Trophoblast cell (in vitro differentiated cells and primary cell): ENCODE data around the gene KCNJ10.

Experiments
- DNase-seq, 2 donors: peaks; one replicate each; pipeline ENCODE4 v3.0.0-alpha.2; 2016
- H2AFZ ChIP-seq: 2 replicates; pipeline ENCODE4 v1.6.1; 2013; ENCODE audit warnings: low read length, moderate library complexity, mild to moderate bottlenecking; ENCODE audit not compliant: insufficient read depth, poor library complexity
- H2AK5ac ChIP-seq: 2 replicates; pipeline ENCODE4 v1.6.1; 2013; ENCODE audit warnings: mild to moderate bottlenecking, low read length
- H2BK120ac ChIP-seq: 2 replicates; pipeline ENCODE4 v1.6.1; 2013; ENCODE audit warnings: low read length, mild to moderate bottlenecking, moderate library complexity; ENCODE audit not compliant: insufficient read depth, poor library complexity
- H2BK12ac ChIP-seq: 2 replicates; pipeline ENCODE4 v1.6.1; 2013; ENCODE audit warnings: mild to moderate bottlenecking, low read length, moderate library complexity
- H2BK5ac ChIP-seq: 2 replicates; pipeline ENCODE4 v1.6.1; 2013; ENCODE audit warnings: low read length, low read depth, moderate library complexity, mild to moderate bottlenecking; ENCODE audit not compliant: poor library complexity
- H3K14ac ChIP-seq: 2 replicates; pipeline ENCODE4 v1.6.1; 2013; ENCODE audit warnings: mild to moderate bottlenecking, low read length
- H3K18ac ChIP-seq: 2 replicates; pipeline ENCODE4 v1.6.1; 2013; ENCODE audit warnings: mild to moderate bottlenecking, low read length
- H3K23ac ChIP-seq: 2 replicates; pipeline ENCODE4 v1.6.1; 2013; ENCODE audit warnings: low read length
- H3K27ac ChIP-seq: 2 replicates; pipeline ENCODE4 v1.5.1; 2013; ENCODE audit warnings: low read depth, mild to moderate bottlenecking, inconsistent platforms, low read length, moderate library complexity
- H3K27me3 ChIP-seq: 2 replicates; pipeline ENCODE4 v1.6.1; 2013; ENCODE audit warnings: inconsistent platforms, mild to moderate bottlenecking, low read length, moderate library complexity; ENCODE audit not compliant: insufficient read depth
- H3K36me3 ChIP-seq, 2 experiments: 1 replicate in 1 of 2; 2 replicates in 1 of 2; pipeline ENCODE4 v1.6.1; 2013; ENCODE audit warnings: low read length in 2 of 2, mild to moderate bottlenecking in 2 of 2, moderate library complexity in 1 of 2; ENCODE audit not compliant: insufficient read depth in 2 of 2, control insufficient read depth in 1 of 2
- H3K4ac ChIP-seq: 2 replicates; pipeline ENCODE4 v1.6.1; 2013; ENCODE audit warnings: low read depth, mild to moderate bottlenecking, low read length, moderate library complexity
- H3K4me1 ChIP-seq, 2 experiments: 1 replicate in 1 of 2; 2 replicates in 1 of 2; pipeline ENCODE4 v1.6.1; 2013; ENCODE audit warnings: low read length in 2 of 2, mild to moderate bottlenecking in 2 of 2, moderate library complexity in 1 of 2; ENCODE audit not compliant: insufficient read depth in 2 of 2, control insufficient read depth in 1 of 2
- H3K4me2 ChIP-seq: 2 replicates; pipeline ENCODE4 v1.6.1; 2013; ENCODE audit warnings: inconsistent platforms, mild to moderate bottlenecking, low read length, moderate library complexity
- H3K4me3 ChIP-seq: 2 replicates; pipeline ENCODE4 v1.5.1; 2013; ENCODE audit warnings: mild to moderate bottlenecking, low read depth, low read length, inconsistent platforms
- H3K79me1 ChIP-seq: one replicate; pipeline ENCODE4 v1.6.1; 2013; ENCODE audit warnings: low read length
- H3K79me2 ChIP-seq: 2 replicates; pipeline ENCODE4 v1.6.1; 2013; ENCODE audit warnings: low read length, mild to moderate bottlenecking; ENCODE audit not compliant: control insufficient read depth, insufficient read depth, poor library complexity
- H3K9ac ChIP-seq: 2 replicates; pipeline ENCODE4 v1.6.1; 2013; ENCODE audit warnings: mild to moderate bottlenecking, low read length
- H3K9me3 ChIP-seq: 2 replicates; pipeline ENCODE4 v1.6.1; 2013; ENCODE audit warnings: low read depth, mild to moderate bottlenecking, control low read depth, inconsistent platforms, low read length; ENCODE audit not compliant: insufficient read depth
- H4K12ac ChIP-seq: 2 replicates; pipeline ENCODE4 v1.6.1; 2013; ENCODE audit warnings: low read depth, mild to moderate bottlenecking, low read length, moderate library complexity
- H4K8ac ChIP-seq: 2 replicates; pipeline ENCODE4 v1.6.1; 2013; ENCODE audit warnings: low read depth, mild to moderate bottlenecking, low read length, moderate library complexity
- H4K91ac ChIP-seq: one replicate; pipeline ENCODE4 v1.6.1; 2013; ENCODE audit warnings: low read depth, mild to moderate bottlenecking, low read length, moderate library complexity
- WGBS: extraction: QIAGEN DNeasy Blood & Tissue Kit; methylation state at CpG from one replicate; pipeline ENCODE4 v1.1.7; 2013; ENCODE audit warnings: missing lambda C conversion rate; ENCODE audit not compliant: insufficient read length, insufficient coverage; ENCODE audit errors: extremely low coverage; 5-methylcytosine and 5-hydroxymethylcytosine counted together

KCNJ10 gene

GRCh38 chr1:159974350-159974965, 95.5 kb downstream of the KCNJ10 start:
- Histone ChIP-seq H3K27me3 (no peaks in the 10 kb centered on the region), H2AFZ (no peak overlapping the region), H4K91ac (no peak overlapping the region), H3K4me1 (no peaks in the 10 kb centered on the region), H4K12ac (no peak overlapping the region), H2BK120ac (no peak overlapping the region), H3K27ac (no peak overlapping the region), H3K4ac (no peak overlapping the region), H3K36me3 (no peaks in the 10 kb centered on the region), H3K14ac (no peak overlapping the region), H3K4me3 (no peak overlapping the region), H3K9ac (no peak overlapping the region), H2BK5ac (no peak overlapping the region), H2AK5ac (no peak overlapping the region), H3K79me1 (no peaks in the 10 kb centered on the region), H3K18ac (no peak overlapping the region), H3K79me2 (no peaks in the 10 kb centered on the region), H2BK12ac (no peak overlapping the region), H3K9me3 (no peaks in the 10 kb centered on the region), H3K4me2 (no peak overlapping the region), H3K23ac (no peak overlapping the region), H4K8ac (no peak overlapping the region)
- DNase-seq: no peak
- no CpG with 5 or more reads among the region's 7 CpGs for WGBS

GRCh38 chr1:159973350-159973940, 96.5 kb downstream of the KCNJ10 start:
- no peaks in the 10 kb centered on the region for H3K79me2 ChIP-seq

GRCh38 chr1:159972443-159973205, 97.3 kb downstream of the KCNJ10 start:
- H2AFZ ChIP-seq: no peak overlapping the region
- H3K4me2 ChIP-seq: no peak overlapping the region
- no peak overlapping the region for H4K91ac ChIP-seq
- no peak overlapping the region for H2BK120ac ChIP-seq
- H3K79me2 ChIP-seq: no peaks in the 10 kb centered on the region
- H3K9ac ChIP-seq: no peak overlapping the region
- H3K4ac ChIP-seq: no peak overlapping the region
- H3K4me1 ChIP-seq: no peaks in the 10 kb centered on the region
- no peak overlapping the region for H2BK12ac ChIP-seq
- WGBS: no CpG with 5 or more reads among the region's 8 CpGs
- H3K9me3 ChIP-seq: no peaks in the 10 kb centered on the region
- H3K27ac ChIP-seq: no peak overlapping the region
- no peak overlapping the region for H3K18ac ChIP-seq
- no peak overlapping the region for H4K8ac ChIP-seq
- no peak overlapping the region for H3K4me3 ChIP-seq
- no peak overlapping the region for H2AK5ac ChIP-seq
- H3K79me1 ChIP-seq: no peaks in the 10 kb centered on the region
- no peak overlapping the region for H3K14ac ChIP-seq
- DNase-seq: no peak
- H3K23ac ChIP-seq: no peak overlapping the region
- H3K36me3 ChIP-seq: no peaks in the 10 kb centered on the region
- H4K12ac ChIP-seq: no peak overlapping the region
- no peaks in the 10 kb centered on the region for H3K27me3 ChIP-seq
- H2BK5ac ChIP-seq: no peak overlapping the region

More at GRCh38 chr1:159973350-159973940, 96.5 kb downstream of the KCNJ10 start:
- Histone ChIP-seq H3K4me1 (no peaks in the 10 kb centered on the region), H4K91ac (no peak overlapping the region), H2AFZ (no peak overlapping the region), H3K4me2 (no peak overlapping the region), H2AK5ac (no peak overlapping the region), H3K27me3 (no peaks in the 10 kb centered on the region), H2BK5ac (no peak overlapping the region), H3K23ac (no peak overlapping the region), H4K8ac (no peak overlapping the region), H3K14ac (no peak overlapping the region), H3K27ac (no peak overlapping the region), H3K9ac (no peak overlapping the region), H3K36me3 (no peaks in the 10 kb centered on the region), H3K4ac (no peak overlapping the region), H3K9me3 (no peaks in the 10 kb centered on the region), H3K4me3 (no peak overlapping the region), H2BK120ac (no peak overlapping the region), H3K18ac (no peak overlapping the region), H2BK12ac (no peak overlapping the region), H4K12ac (no peak overlapping the region), H3K79me1 (no peaks in the 10 kb centered on the region)
- WGBS: no CpG with 5 or more reads among the region's 6 CpGs
- DNase-seq: no peak

- no peak for DNase-seq
- no peak overlapping the region for H3K9ac ChIP-seq
- no peak overlapping the region for H3K18ac ChIP-seq
Observed at GRCh38 chr1:159970932-159971342, 99.0 kb downstream of the KCNJ10 start.

More at GRCh38 chr1:159970932-159971342, 99.0 kb downstream of the KCNJ10 start:
- no peak overlapping the region for H2BK120ac ChIP-seq
- H3K79me2 ChIP-seq: no peaks in the 10 kb centered on the region
- H3K4me2 ChIP-seq: no peak overlapping the region
- no peak overlapping the region for H4K12ac ChIP-seq
- H3K9me3 ChIP-seq: no peaks in the 10 kb centered on the region
- no peak overlapping the region for H3K23ac ChIP-seq
- WGBS: no CpG with 5 or more reads among the region's 9 CpGs
- H2BK5ac ChIP-seq: no peak overlapping the region
- H2AK5ac ChIP-seq: no peak overlapping the region
- no peak overlapping the region for H3K27ac ChIP-seq
- H3K36me3 ChIP-seq: no peaks in the 10 kb centered on the region
- H3K4me1 ChIP-seq: no peaks in the 10 kb centered on the region
- H4K91ac ChIP-seq: no peak overlapping the region
- no peak overlapping the region for H3K4me3 ChIP-seq
- no peak overlapping the region for H4K8ac ChIP-seq
- H3K79me1 ChIP-seq: no peaks in the 10 kb centered on the region
- no peak overlapping the region for H2BK12ac ChIP-seq
- H3K4ac ChIP-seq: no peak overlapping the region
- no peaks in the 10 kb centered on the region for H3K27me3 ChIP-seq
- no peak overlapping the region for H2AFZ ChIP-seq
- H3K14ac ChIP-seq: no peak overlapping the region
